GM23248 (cell line): ENCODE measurements around the gene CSNK1G1. TPM values are rescaled to one million over a fixed set of nuclear protein-coding genes. Genes with fewer than 3 reads are reported as not detected.

Source experiments
- DNase-seq: peaks from one replicate; pipeline ENCODE4 v3.0.0-alpha.2; 2015
- H2AFZ ChIP-seq: fragments of 200-600 bp; sonication (generic); 2 replicates; pipeline ENCODE4 v1.6.1; 2016; ENCODE audit warnings: antibody characterized with exemption
- H3F3A ChIP-seq: fragments of 200-600 bp; sonication (generic); 2 replicates; pipeline ENCODE4 v1.6.1; 2016; ENCODE audit warnings: mild to moderate bottlenecking, antibody characterized with exemption, mixed run types; ENCODE audit not compliant: insufficient read depth
- H3K27ac ChIP-seq: fragments of 200-600 bp; sonication (generic); 2 replicates; pipeline ENCODE4 v1.5.1; 2016; ENCODE audit warnings: mild to moderate bottlenecking
- H3K27me3 ChIP-seq: fragments of 200-600 bp; sonication (generic); replicated peaks from 2 replicates; pipeline ENCODE4 v1.6.1; 2016; ENCODE audit warnings: mild to moderate bottlenecking; ENCODE audit not compliant: insufficient read depth
- H3K36me3 ChIP-seq: fragments of 200-600 bp; sonication (generic); 2 replicates; pipeline ENCODE4 v1.6.1; 2016; ENCODE audit warnings: low read depth, mild to moderate bottlenecking
- H3K4me1 ChIP-seq: fragments of 200-600 bp; sonication (generic); 2 replicates; pipeline ENCODE4 v1.6.1; 2016; ENCODE audit warnings: mild to moderate bottlenecking; ENCODE audit not compliant: insufficient read depth
- H3K4me2 ChIP-seq: fragments of 200-600 bp; sonication (generic); one replicate; pipeline ENCODE4 v1.6.1; 2016; ENCODE audit warnings: mild to moderate bottlenecking; ENCODE audit not compliant: unreplicated experiment
- H3K4me3 ChIP-seq: fragments of 200-600 bp; sonication (generic); 2 replicates; pipeline ENCODE4 v1.5.1; 2016; ENCODE audit warnings: mild to moderate bottlenecking
- H3K79me2 ChIP-seq: fragments of 200-600 bp; sonication (generic); 2 replicates; pipeline ENCODE4 v1.6.1; 2016; ENCODE audit warnings: mild to moderate bottlenecking; ENCODE audit not compliant: insufficient read depth
- H3K9ac ChIP-seq: fragments of 200-600 bp; sonication (generic); 2 replicates; pipeline ENCODE4 v1.6.1; 2016; ENCODE audit warnings: mild to moderate bottlenecking
- H3K9me2 ChIP-seq: fragments of 200-600 bp; sonication (generic); 2 replicates; pipeline ENCODE4 v1.6.1; 2016; ENCODE audit warnings: mixed run types, mild to moderate bottlenecking, moderate library complexity; ENCODE audit not compliant: insufficient read depth
- H3K9me3 ChIP-seq: fragments of 200-600 bp; sonication (generic); one replicate; pipeline ENCODE4 v1.6.1; 2017; ENCODE audit warnings: low read depth
- H4K20me1 ChIP-seq: fragments of 200-600 bp; sonication (generic); 2 replicates; pipeline ENCODE4 v1.6.0; 2016; ENCODE audit not compliant: insufficient read depth
- EZH2 ChIP-seq: fragments of 200-600 bp; sonication (generic); IDR thresholded peaks from 2 replicates; pipeline ENCODE4 v1.6.1; 2018; ENCODE audit warnings: antibody characterized with exemption, mild to moderate bottlenecking; ENCODE audit not compliant: insufficient read depth, poor library complexity, severe bottlenecking
- EZH2phosphoT487 ChIP-seq: fragments of 200-600 bp; sonication (generic); IDR thresholded peaks from 2 replicates; pipeline ENCODE4 v1.6.1; 2018; ENCODE audit warnings: antibody characterized with exemption, moderate library complexity, mild to moderate bottlenecking, low read depth; ENCODE audit not compliant: insufficient read depth
- WGBS, 2 experiments: methylation state at CpG; one replicate each; pipeline ENCODE4 v1.1.6; 2015 to 2017; ENCODE audit warnings: low lambda C conversion rate in 2 of 2, low coverage in 1 of 2; ENCODE audit errors: missing lambda C conversion rate in 2 of 2; 5-methylcytosine and 5-hydroxymethylcytosine counted together
- in situ Hi-C: fragments of 300-500 bp; cut with MboI; formaldehyde crosslinking; loops from 2 replicates; pipeline ENCODE4 v1.15.0; 2020
- polyA plus RNA-seq: library from polyadenylated mRNA; unstranded; fragments of >200 nt; fragmentation: Nextera tagmentation; extraction: Ambion mirVana; gene quantifications from 2 replicates; pipeline ENCODE4 v1.2.1, GENCODE V29; 2016
- total RNA-seq: library from RNA; depleted of rRNA; stranded (reverse); fragments of >200 nt; shearing (Covaris generic); gene quantifications from 2 replicates; pipeline ENCODE4 v1.2.3, GENCODE V29; 2014

Gene CSNK1G1
- total and polyA plus RNA-seq, 2 experiments from 2014 or later = 14.8 to 17.1 TPM

DNA sequence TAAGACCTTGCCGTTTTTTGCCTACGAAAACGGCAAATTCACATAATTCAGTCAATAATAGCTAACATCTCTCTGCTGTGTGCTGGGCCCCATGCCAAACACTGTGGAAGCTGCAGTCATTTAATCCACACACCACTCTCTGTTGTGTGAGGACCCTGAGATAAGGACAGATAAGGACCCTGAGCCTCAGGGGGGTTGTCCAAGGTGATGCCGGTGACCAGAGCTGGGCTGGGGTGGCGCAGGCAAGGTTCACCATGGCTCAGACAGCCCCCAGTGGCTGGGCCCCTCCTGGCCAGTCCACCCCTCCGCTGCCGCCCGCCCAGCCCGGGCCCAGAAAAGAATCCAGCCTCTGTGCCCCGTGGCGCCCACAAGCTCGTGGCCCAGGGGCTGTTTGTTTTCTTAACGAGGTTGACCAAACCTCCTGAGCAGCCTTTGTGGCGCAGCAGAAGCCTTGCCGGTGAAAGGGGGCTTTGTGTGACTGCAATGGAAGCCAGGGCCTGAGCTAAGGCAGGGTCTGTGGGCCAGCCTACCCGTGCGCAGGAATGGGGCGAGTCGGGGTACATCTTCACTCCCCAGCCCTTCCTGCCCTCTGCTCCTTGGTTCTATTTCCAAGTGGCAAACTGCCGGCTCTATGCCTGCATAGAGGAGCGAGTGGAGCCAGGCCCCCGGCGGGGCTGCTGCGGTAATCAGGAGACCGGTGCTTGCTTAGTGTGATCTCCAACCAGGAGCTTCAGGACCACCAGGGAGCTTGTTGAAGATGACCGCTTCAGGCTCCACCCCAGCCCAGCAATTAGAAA is 208.9 kb downstream of the CSNK1G1 start:
- no peak overlapping the region for H3K27ac ChIP-seq
- H4K20me1 ChIP-seq = no peaks in the 10 kb centered on the region
- TF ChIP-seq EZH2 (no peak), EZH2phosphoT487 (no peak)
- no peak for DNase-seq
- H3K4me2 ChIP-seq = no peak overlapping the region
- no peak overlapping the region for H3K4me3 ChIP-seq
- H3K9me2 ChIP-seq = no peaks in the 10 kb centered on the region
- H2AFZ ChIP-seq = no peak overlapping the region
- H3K27me3 ChIP-seq = 0 out of 2 replicates have a peak, but pooled peaks cover 1% of the 10 kb centered on the region
- no peaks in the 10 kb centered on the region for H3K4me1 ChIP-seq
- peaks cover 6% of the 10 kb centered on the region; the same call in 1 of the 2 replicates for H3K36me3 ChIP-seq
- in situ Hi-C loops = no loop called here
- H3K9me3 ChIP-seq = no peaks in the 10 kb centered on the region
- no peak overlapping the region for H3K9ac ChIP-seq
- peaks cover 7% of the 10 kb centered on the region; the same call in 1 of the 2 replicates for H3F3A ChIP-seq
- no peaks in the 10 kb centered on the region for H3K79me2 ChIP-seq
- 81 to 85% methylated on average over 26 of the region's 26 CpGs for WGBS, 2 experiments

DNA sequence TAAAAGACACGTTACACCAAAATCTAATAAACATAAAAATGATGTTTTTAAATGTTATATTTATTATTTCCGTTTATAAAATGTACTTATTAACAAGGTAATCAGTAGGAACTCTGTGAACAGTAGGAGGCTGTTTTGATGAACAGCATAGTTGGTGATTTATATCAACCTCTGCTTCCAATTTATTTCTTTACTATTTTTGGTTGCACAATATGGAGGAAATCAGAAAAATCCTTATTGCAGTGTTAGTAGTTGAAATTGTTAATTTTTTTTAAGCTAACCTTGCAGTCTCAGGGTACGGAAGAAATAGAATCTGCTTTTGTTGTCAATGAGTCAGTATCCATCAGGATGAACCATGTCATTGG is 209.5 kb downstream of the CSNK1G1 start:
- H3K9me2 ChIP-seq = no peaks in the 10 kb centered on the region
- peaks cover 6% of the 10 kb centered on the region; the same call in 1 of the 2 replicates for H3K36me3 ChIP-seq
- no peaks in the 10 kb centered on the region for H3K27me3 ChIP-seq
- no peak overlapping the region for H3K4me3 ChIP-seq
- in situ Hi-C loops = no loop called here
- H2AFZ ChIP-seq = no peak overlapping the region
- WGBS, 2 experiments = 57 to 64% methylated on average over 3 of the region's 3 CpGs
- TF ChIP-seq EZH2 = no peak
- no peak for TF ChIP-seq EZH2phosphoT487
- H3K4me2 ChIP-seq = no peak overlapping the region
- H3K9ac ChIP-seq = no peak overlapping the region
- no peak overlapping the region for H3K27ac ChIP-seq
- peaks cover 7% of the 10 kb centered on the region; the same call in 1 of the 2 replicates for H3F3A ChIP-seq
- no peaks in the 10 kb centered on the region for H3K79me2 ChIP-seq
- no peaks in the 10 kb centered on the region for H4K20me1 ChIP-seq
- H3K9me3 ChIP-seq = no peaks in the 10 kb centered on the region
- DNase-seq = no peak
- no peaks in the 10 kb centered on the region for H3K4me1 ChIP-seq

DNA sequence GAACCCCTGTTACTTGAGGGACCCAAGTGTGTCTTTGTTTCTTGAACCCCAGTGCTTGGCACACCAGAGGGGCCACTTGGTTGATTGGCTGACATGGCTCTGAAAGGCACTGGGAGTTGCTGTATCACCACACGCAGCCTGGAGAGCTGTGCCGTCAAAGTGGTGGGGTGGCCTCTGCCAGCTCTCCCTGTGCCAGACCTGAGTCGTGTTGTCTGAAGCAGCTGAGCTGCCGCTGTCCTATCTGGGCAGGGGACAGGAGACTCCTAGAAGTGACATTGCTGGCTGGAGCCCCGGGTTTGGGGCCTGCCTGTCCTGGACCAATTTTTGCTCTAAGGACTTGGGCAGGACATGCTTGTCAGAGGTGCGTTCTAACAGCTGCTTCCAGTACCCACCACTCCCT is 209.9 kb downstream of the CSNK1G1 start:
- no peak for TF ChIP-seq EZH2phosphoT487
- no peak for TF ChIP-seq EZH2
- no peak overlapping the region for H3K4me3 ChIP-seq
- H3K9me3 ChIP-seq = no peaks in the 10 kb centered on the region
- H3K4me2 ChIP-seq = no peak overlapping the region
- H3K9ac ChIP-seq = no peak overlapping the region
- no peaks in the 10 kb centered on the region for H3K27me3 ChIP-seq
- no peaks in the 10 kb centered on the region for H3K4me1 ChIP-seq
- H4K20me1 ChIP-seq = no peaks in the 10 kb centered on the region
- H3K27ac ChIP-seq = no peak overlapping the region
- H2AFZ ChIP-seq = no peak overlapping the region
- no peaks in the 10 kb centered on the region for H3K79me2 ChIP-seq
- H3F3A ChIP-seq = peaks cover 7% of the 10 kb centered on the region; the same call in 1 of the 2 replicates
- peaks cover 10% of the 10 kb centered on the region; the same call in 1 of the 2 replicates for H3K36me3 ChIP-seq
- in situ Hi-C loops = no loop called here
- 40 to 53% methylated on average over 5 of the region's 6 CpGs for WGBS, 2 experiments
- DNase-seq = no peak
- H3K9me2 ChIP-seq = no peaks in the 10 kb centered on the region

DNA sequence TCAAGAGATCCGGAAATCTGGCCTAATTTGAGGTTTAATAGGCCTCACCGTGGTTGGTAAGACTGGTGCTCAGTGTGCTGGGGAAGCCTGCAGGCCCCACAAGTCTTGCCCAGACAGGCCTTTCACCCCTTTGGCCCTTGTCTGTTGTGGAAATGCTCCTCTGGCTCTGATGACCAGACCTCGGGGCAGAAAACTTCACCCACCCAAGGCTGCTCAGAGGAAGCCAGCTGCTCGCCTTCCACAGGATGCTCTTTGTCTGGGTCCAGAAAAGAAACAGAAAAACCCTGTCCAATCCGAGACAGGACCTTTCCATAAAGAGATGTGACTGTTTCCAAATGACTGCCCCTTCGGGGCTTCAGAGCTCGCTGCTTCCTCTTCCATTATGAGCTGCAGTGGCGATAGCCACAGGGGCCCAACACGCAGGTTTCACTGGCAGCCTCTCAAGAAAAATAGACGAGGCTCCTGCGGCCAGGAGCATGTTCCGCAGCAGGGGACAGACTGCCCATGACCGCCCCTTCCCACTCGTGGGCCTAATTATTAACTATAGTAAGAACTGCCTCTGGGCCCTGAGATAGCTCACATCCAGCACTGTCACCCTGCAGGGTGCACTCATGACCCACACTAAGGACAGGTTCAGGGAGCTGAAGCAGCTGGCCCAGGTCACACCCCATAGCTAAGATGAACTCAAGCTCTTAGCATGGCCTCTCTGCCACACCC is 211.2 kb downstream of the CSNK1G1 start:
- Histone ChIP-seq H3K4me1 (no peaks in the 10 kb centered on the region), H3K79me2 (no peaks in the 10 kb centered on the region), H3K36me3 (peaks cover 11% of the 10 kb centered on the region; the same call in 1 of the 2 replicates), H3K4me3 (no peak overlapping the region), H3K4me2 (no peak overlapping the region), H3K27me3 (no peaks in the 10 kb centered on the region), H3K9me2 (no peaks in the 10 kb centered on the region), H3F3A (peaks cover 7% of the 10 kb centered on the region; the same call in 1 of the 2 replicates), H2AFZ (no peak overlapping the region), H3K27ac (no peak overlapping the region), H3K9ac (no peak overlapping the region), H3K9me3 (no peaks in the 10 kb centered on the region), H4K20me1 (no peaks in the 10 kb centered on the region)
- no peak for DNase-seq
- TF ChIP-seq EZH2 (no peak), EZH2phosphoT487 (no peak)
- in situ Hi-C loops = no loop called here
- 77% methylated on average over 14 of the region's 14 CpGs for WGBS, 2 experiments
